Measurements from ENCODE around the gene TRUB1.

DNA sequence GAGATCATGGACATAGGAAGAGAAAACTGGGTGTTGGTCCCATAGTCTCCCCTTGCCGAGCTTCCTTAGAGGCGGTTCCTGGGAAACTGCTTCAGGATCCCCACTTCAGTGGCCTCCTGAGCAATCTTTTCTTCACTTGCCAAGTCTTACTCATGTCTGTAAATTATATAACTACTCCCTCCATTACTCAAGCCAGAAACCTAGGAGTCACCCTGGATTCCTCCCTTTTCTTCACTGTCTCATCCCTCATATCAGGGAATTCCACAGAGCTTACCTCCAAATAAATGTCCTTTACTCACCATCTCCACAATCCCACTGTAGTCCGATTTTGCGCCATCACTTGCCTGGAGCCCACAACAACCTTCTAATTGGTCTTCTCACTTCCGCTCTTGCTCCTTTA is 29.1 kb upstream of the TRUB1 start:
- TF ChIP-seq POLR2A (IDR thresholded peaks at IDR 0.05; ENCODE audit: low read depth, low read length) = no peak
- TF ChIP-seq, protein P1, sequence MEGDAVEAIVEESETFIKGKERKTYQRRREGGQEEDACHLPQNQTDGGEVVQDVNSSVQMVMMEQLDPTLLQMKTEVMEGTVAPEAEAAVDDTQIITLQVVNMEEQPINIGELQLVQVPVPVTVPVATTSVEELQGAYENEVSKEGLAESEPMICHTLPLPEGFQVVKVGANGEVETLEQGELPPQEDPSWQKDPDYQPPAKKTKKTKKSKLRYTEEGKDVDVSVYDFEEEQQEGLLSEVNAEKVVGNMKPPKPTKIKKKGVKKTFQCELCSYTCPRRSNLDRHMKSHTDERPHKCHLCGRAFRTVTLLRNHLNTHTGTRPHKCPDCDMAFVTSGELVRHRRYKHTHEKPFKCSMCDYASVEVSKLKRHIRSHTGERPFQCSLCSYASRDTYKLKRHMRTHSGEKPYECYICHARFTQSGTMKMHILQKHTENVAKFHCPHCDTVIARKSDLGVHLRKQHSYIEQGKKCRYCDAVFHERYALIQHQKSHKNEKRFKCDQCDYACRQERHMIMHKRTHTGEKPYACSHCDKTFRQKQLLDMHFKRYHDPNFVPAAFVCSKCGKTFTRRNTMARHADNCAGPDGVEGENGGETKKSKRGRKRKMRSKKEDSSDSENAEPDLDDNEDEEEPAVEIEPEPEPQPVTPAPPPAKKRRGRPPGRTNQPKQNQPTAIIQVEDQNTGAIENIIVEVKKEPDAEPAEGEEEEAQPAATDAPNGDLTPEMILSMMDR (conservative IDR thresholded peaks at IDR 0.05; ENCODE audit: low read depth, low read length) = no peak
- no peak for TF ChIP-seq MAZ (IDR thresholded peaks at IDR 0.05; ENCODE audit: borderline replicate concordance, low read depth, low read length)
- TF ChIP-seq RAD21 (IDR thresholded peaks at IDR 0.05; ENCODE audit: low read length) = no peak
- TF ChIP-seq, protein P2, sequence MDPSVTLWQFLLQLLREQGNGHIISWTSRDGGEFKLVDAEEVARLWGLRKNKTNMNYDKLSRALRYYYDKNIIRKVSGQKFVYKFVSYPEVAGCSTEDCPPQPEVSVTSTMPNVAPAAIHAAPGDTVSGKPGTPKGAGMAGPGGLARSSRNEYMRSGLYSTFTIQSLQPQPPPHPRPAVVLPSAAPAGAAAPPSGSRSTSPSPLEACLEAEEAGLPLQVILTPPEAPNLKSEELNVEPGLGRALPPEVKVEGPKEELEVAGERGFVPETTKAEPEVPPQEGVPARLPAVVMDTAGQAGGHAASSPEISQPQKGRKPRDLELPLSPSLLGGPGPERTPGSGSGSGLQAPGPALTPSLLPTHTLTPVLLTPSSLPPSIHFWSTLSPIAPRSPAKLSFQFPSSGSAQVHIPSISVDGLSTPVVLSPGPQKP (IDR thresholded peaks at IDR 0.05; ENCODE audit: borderline replicate concordance, low read depth, low read length) = no peak
- no peak for TF ChIP-seq RFX5 (IDR thresholded peaks at IDR 0.05; ENCODE audit: low read depth, low read length)
- TF ChIP-seq BHLHE40 (IDR thresholded peaks at IDR 0.05; ENCODE audit: low read depth, low read length) = no peak
- TF ChIP-seq SMC3 (IDR thresholded peaks at IDR 0.05; ENCODE audit: low read depth, low read length) = no peak
- TF ChIP-seq CHD1 (IDR thresholded peaks at IDR 0.05; ENCODE audit: low read depth, low read length) = no peak
- no peak for TF ChIP-seq RCOR1 (IDR thresholded peaks at IDR 0.05; ENCODE audit: insufficient replicate concordance, low read length)
- no peak for TF ChIP-seq MXI1 (IDR thresholded peaks at IDR 0.05; ENCODE audit: borderline replicate concordance, low read depth, low read length)
- TF ChIP-seq, protein P3, sequence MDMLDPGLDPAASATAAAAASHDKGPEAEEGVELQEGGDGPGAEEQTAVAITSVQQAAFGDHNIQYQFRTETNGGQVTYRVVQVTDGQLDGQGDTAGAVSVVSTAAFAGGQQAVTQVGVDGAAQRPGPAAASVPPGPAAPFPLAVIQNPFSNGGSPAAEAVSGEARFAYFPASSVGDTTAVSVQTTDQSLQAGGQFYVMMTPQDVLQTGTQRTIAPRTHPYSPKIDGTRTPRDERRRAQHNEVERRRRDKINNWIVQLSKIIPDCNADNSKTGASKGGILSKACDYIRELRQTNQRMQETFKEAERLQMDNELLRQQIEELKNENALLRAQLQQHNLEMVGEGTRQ (IDR thresholded peaks at IDR 0.05; ENCODE audit: low read depth, low read length) = no peak
